GM20000 (cell line): Measurements from ENCODE around the gene UBA1.

Source experiments
- DNase-seq: peaks from one replicate; pipeline ENCODE4 v3.0.0; 2012; ENCODE audit warnings: low spot score
- TF ChIP-seq, protein P1 (sequence below): IDR thresholded peaks from 2 replicates; pipeline ENCODE4 v1.5.1; 2012; ENCODE audit warnings: mild to moderate bottlenecking, control low read depth; ENCODE audit errors: extremely low read depth, missing control alignments

The UBA1 gene

DNA sequence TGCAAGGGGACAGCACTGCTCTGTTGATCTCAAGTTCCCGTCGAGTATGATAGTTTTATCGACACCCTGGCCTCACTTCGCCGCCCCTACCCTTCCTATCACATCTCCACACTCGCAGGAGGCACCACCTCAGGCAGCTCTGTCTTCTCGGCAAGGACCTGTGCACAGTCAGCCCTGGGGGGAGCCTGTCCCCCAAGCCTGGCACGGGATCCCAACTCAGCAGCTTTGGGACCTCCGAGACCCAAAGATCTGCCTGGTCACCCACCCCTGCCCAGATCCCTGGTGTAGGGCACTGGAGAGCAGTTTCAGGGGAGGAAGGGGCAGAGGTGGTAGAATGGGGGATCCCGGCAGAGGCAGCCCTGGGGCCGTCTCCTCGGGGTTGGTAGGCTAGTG, 18.0 kb upstream of the UBA1 start:
- TF ChIP-seq, protein P1, sequence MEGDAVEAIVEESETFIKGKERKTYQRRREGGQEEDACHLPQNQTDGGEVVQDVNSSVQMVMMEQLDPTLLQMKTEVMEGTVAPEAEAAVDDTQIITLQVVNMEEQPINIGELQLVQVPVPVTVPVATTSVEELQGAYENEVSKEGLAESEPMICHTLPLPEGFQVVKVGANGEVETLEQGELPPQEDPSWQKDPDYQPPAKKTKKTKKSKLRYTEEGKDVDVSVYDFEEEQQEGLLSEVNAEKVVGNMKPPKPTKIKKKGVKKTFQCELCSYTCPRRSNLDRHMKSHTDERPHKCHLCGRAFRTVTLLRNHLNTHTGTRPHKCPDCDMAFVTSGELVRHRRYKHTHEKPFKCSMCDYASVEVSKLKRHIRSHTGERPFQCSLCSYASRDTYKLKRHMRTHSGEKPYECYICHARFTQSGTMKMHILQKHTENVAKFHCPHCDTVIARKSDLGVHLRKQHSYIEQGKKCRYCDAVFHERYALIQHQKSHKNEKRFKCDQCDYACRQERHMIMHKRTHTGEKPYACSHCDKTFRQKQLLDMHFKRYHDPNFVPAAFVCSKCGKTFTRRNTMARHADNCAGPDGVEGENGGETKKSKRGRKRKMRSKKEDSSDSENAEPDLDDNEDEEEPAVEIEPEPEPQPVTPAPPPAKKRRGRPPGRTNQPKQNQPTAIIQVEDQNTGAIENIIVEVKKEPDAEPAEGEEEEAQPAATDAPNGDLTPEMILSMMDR: no peak
- no peak for DNase-seq

DNA sequence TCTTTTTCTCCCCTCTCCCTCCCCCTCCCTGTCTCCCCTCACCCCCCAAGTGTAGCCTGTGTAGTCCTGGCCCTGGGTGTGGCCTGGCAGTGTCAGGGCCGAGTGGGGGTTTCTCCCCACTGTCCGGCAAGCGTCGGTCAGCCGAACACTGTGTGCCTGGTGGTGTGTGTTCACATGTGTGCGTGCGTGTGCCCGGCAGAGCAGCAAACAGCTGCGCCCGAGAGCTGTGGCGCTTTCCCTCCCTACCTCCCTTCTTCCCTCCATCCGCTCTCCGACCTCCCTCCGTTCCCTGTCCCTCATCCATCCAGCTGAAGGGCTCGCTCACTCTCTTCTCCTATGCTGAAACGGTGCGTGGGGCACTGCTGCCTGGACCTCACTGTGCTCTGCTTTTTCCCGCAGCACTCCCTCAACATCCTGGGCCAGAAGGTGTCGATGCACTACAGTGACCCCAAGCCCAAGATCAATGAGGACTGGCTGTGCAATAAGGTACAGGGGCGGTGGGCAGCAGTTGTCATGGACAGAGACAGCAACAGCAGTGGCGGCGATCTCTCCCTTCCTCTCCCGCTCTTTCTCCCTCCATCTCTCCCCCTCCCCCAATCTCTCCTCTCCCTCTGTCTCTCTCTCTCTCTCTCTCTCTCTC, 17.4 kb upstream of the UBA1 start:
- TF ChIP-seq, protein P1: no peak
- DNase-seq: no peak

DNA sequence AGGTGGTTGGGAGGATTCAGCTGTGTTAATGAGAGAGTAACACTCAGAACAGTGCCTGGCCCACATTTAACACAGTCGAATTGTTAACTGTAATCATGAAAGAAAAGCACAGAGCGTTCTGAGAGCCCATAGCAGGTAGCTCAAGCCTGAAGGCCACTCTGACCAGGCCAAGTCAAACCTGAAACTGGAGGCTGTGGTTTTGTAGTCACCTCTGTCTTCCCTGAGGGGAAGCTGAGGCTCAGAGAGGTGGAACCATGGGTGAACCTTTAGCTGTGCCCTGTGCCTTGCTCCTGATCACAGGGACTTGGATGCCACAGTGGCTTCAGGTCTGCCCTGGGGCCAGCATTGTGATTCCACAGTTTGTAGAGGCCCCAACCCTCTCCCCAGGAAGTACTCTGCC, 16.6 kb upstream of the UBA1 start:
- DNase-seq: no peak
- TF ChIP-seq, protein P1: no peak

DNA sequence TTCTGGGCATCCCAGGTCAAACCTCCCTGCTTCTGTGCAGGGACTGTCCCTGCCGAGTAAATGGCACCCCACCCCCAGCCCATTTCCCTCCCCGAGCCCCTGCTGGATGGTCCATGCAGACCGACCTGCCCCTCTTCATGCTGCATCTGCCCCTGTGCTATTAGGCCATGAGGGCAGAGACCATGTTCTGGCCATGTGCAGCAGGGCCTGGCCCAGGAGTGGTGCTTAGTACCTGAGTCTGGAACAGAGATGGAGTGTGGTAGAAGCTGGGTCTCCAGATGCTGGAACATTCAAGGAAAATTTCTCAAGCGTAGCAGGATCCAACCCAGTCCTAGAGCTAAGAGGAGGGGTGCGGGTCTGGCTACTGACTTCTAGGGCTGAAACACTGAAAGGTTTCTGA, 15.3 kb upstream of the UBA1 start:
- no peak for DNase-seq
- TF ChIP-seq, protein P1: no peak

DNA sequence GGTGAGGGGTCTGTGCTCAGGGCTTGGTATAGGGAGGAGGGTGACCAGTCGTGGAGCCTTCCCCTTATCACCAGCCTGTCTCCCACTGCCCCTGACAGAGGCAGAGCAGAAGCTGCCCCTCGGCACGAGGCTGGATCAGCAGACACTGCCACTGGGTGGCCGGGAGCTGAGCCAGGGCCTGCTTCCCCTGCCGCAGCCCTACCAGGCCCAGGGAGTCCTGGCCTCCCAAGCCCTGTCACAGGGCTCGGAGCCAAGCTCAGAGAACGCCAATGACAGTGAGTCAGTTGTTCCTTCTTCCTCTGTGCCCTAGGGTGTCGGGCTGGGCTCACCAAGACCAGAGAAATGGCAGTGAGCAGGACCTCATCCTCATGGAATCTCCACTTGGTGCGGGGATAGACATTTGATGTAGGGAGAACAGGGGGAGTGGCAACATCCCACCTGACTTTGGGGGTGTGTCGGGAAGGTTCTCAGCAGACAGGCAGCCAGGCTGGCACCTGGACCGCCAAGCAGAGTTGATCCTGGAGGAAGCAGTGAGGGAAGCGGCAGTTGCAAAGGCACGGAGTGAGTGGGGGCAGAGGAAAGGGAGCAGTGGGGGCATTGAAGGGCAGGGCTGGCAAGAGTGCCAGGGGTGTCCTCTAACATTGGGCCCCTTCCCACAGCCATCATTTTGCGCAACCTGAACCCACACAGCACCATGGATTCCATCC, 14.3 kb upstream of the UBA1 start:
- TF ChIP-seq, protein P1: no peak
- no peak for DNase-seq

DNA sequence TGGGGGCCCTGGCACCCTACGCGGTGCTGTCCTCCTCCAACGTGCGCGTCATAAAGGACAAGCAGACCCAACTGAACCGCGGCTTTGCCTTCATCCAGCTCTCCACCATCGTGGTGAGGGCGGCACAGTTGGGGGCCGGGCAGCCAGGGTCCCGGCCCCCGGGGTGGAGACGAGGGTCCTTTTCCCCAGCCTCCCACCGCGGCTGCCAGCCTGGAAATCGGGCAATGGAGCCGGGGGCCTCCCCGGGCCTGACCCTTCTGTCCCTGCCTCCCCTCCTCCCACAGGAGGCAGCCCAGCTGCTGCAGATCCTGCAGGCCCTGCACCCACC, 13.7 kb upstream of the UBA1 start:
- TF ChIP-seq, protein P1: no peak
- DNase-seq: no peak

DNA sequence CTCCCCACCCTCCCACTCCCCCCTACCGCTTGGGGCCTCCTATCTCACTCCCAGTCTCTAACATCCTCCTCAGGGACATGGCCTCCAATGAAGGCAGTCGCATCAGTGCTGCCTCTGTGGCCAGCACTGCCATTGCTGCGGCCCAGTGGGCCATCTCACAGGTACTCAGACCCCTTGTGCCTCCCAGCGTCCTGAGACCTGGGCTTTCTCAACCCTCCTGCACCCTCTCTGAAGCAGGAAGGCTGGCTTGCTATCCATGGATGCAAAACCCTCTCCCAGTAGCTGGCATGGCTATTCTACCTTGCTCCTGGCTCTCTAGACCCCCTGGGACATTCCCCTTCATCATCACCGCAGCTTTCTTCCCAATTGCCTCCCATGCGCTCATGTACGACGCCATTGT, 13.3 kb upstream of the UBA1 start:
- TF ChIP-seq, protein P1: no peak

More for the DNA sequence above, 13.3 kb upstream of the UBA1 start:
- DNase-seq: no peak
